ENCODE results near the gene DNAH14. TPM values are rescaled to one million over a fixed set of nuclear protein-coding genes. Genes with fewer than 3 reads are reported as not detected.

The DNAH14 gene
- total RNA-seq, 1 experiment from 2014 or later, result 47.0 TPM

- CTCF ChIA-PET, result no interaction called here
- in situ Hi-C loops (cut with HindIII; ENCODE audit: low pct_unique_long_range_greater_than_20kb, low sequenced_read_pairs), result no loop called here
- no TSS peak for BruUV-seq (replicated peaks)
These were observed 29.3 kb upstream of the DNAH14 start for GRCh38 chr1:224900062-224900630.

GRCh38 chr1:224901087-224901810, 28.2 kb upstream of the DNAH14 start:
- no peak for DNase-seq (ENCODE audit: low read depth, low spot score)
- ATAC-seq, result no peak
- intact Hi-C loops (cut with micrococcal nuclease; ENCODE audit: unreplicated experiment) (no loop called here), in situ Hi-C loops (cut with HindIII; ENCODE audit: low pct_unique_long_range_greater_than_20kb, low sequenced_read_pairs) (no loop called here)
- Histone ChIP-seq H3K27ac (ENCODE audit: low read length) (no peak overlapping the region), H3K36me3 (ENCODE audit: control insufficient read depth, insufficient read depth, low read length) (no peaks in the 10 kb centered on the region), H3K4me1 (ENCODE audit: control insufficient read depth, insufficient read depth, low read length) (no peaks in the 10 kb centered on the region), H3K4me3 (ENCODE audit: low read depth in 2 of 2, low read length in 2 of 2) (no peak overlapping the region), H3K27me3 (ENCODE audit: control insufficient read depth, insufficient read depth, low read length) (peaks cover 19% of the 10 kb centered on the region), H3K9me3 (ENCODE audit: control insufficient read depth, insufficient read depth, low read depth, low read length) (no peaks in the 10 kb centered on the region)
- no peak for TF ChIP-seq CTCF (IDR thresholded peaks at IDR 0.05)
- no peak for TF ChIP-seq TCF7L2 (IDR thresholded peaks at IDR 0.05; ENCODE audit: low read depth, low read length)
- no peak for TF ChIP-seq POLR2AphosphoS5 (IDR thresholded peaks at IDR 0.05; ENCODE audit: low read depth, low read length)
- TF ChIP-seq SIN3A (IDR thresholded peaks at IDR 0.05; ENCODE audit: borderline replicate concordance, insufficient read depth, low read depth, low read length), result no peak
- TF ChIP-seq REST (IDR thresholded peaks at IDR 0.05; ENCODE audit: insufficient read depth in 1 of 2, low read depth in 2 of 2, low read length in 1 of 2), result no peak
- no TSS peak for BruUV-seq (replicated peaks)
- ChIA-PET CTCF (no interaction called here), POLR2A (no interaction called here)

More at GRCh38 chr1:224900062-224900630, 29.3 kb upstream of the DNAH14 start:
- Histone ChIP-seq H3K4me3 (ENCODE audit: low read depth in 2 of 2, low read length in 2 of 2) (no peak overlapping the region), H3K9me3 (ENCODE audit: control insufficient read depth, insufficient read depth, low read depth, low read length) (no peaks in the 10 kb centered on the region), H3K4me1 (ENCODE audit: control insufficient read depth, insufficient read depth, low read length) (no peaks in the 10 kb centered on the region), H3K36me3 (ENCODE audit: control insufficient read depth, insufficient read depth, low read length) (no peaks in the 10 kb centered on the region), H3K27ac (ENCODE audit: low read length) (no peak overlapping the region), H3K27me3 (ENCODE audit: control insufficient read depth, insufficient read depth, low read length) (peaks cover 12% of the 10 kb centered on the region)
- POLR2A ChIA-PET, result no interaction called here
- no peak for TF ChIP-seq TCF7L2 (IDR thresholded peaks at IDR 0.05; ENCODE audit: low read depth, low read length)
- TF ChIP-seq REST (IDR thresholded peaks at IDR 0.05; ENCODE audit: insufficient read depth in 1 of 2, low read depth in 2 of 2, low read length in 1 of 2), result no peak
- TF ChIP-seq CTCF (IDR thresholded peaks at IDR 0.05), result no peak
- TF ChIP-seq POLR2AphosphoS5 (IDR thresholded peaks at IDR 0.05; ENCODE audit: low read depth, low read length), result no peak
- TF ChIP-seq SIN3A (IDR thresholded peaks at IDR 0.05; ENCODE audit: borderline replicate concordance, insufficient read depth, low read depth, low read length), result no peak
- ATAC-seq, result no peak
- intact Hi-C loops (cut with micrococcal nuclease; ENCODE audit: unreplicated experiment), result no loop called here
- no peak for DNase-seq (ENCODE audit: low read depth, low spot score)

Data from Panc1 (cell line).